SK-N-SH (cell line): ENCODE results near the gene SLX4IP. TPM values are rescaled to one million over a fixed set of nuclear protein-coding genes. Genes with fewer than 3 reads are reported as not detected.

ENCODE experiments used
- CTCF ChIA-PET: fragments of 300-600, 350-600 bp; formaldehyde crosslinking; extraction: SDS; loops from one replicate; lab custom pipeline; 2021; lab: Yijun Ruan, JAX
- POLR2A ChIA-PET: fragments of 350-600 bp; sonication (Branson Sonifier 250); formaldehyde crosslinking; extraction: SDS; loops from one replicate; lab custom pipeline; 2020; ENCODE audit warnings: antibody characterized with exemption, inconsistent platforms; lab: Yijun Ruan, JAX
- DNase-seq: peaks from one replicate; pipeline ENCODE4 v3.0.0; 2012
- H2AFZ ChIP-seq: fragments of 200-600 bp; sonication (generic); 2 replicates; pipeline ENCODE4 v1.8.1; 2016; ENCODE audit warnings: antibody characterized with exemption, mild to moderate bottlenecking, low read depth
- H3F3A ChIP-seq: fragments of 200-600 bp; sonication (generic); replicated peaks from 2 replicates; pipeline ENCODE3; 2016; ENCODE audit warnings: antibody characterized with exemption, mild to moderate bottlenecking; ENCODE audit not compliant: insufficient read depth
- H3K27ac ChIP-seq, 2 experiments: fragments of 200-500 bp in 1 of 2; fragments of 200-600 bp in 1 of 2; sonication (Bioruptor generic) in 1 of 2; sonication (generic), shearing (Covaris generic) in 1 of 2; 2 replicates each; pipeline versions ENCODE4 v1.5.1 to v1.6.1; 2014 to 2016; ENCODE audit warnings: low read depth in 2 of 2, inconsistent platforms in 1 of 2, low read length in 1 of 2, mild to moderate bottlenecking in 1 of 2, mixed read lengths in 1 of 2
- H3K27me3 ChIP-seq: fragments of 200-600 bp; sonication (generic), shearing (Covaris generic); 2 replicates; pipeline ENCODE4 v1.6.1; 2016; ENCODE audit warnings: mixed run types; ENCODE audit not compliant: insufficient read depth
- H3K36me3 ChIP-seq, 2 experiments: fragments of 200-500 bp in 1 of 2; fragments of 200-600 bp in 1 of 2; sonication (Bioruptor generic) in 1 of 2; sonication (generic) in 1 of 2; replicated peaks in 1 of 2; 2 replicates each; pipeline versions ENCODE3 to v1.5.1; 2014 to 2016; ENCODE audit warnings: low read length in 1 of 2, mild to moderate bottlenecking in 1 of 2; ENCODE audit not compliant: insufficient read depth in 2 of 2, control insufficient read depth in 1 of 2
- H3K4me1 ChIP-seq, 2 experiments: fragments of 200-500 bp in 1 of 2; fragments of 200-600 bp in 1 of 2; sonication (Bioruptor generic) in 1 of 2; sonication (generic), shearing (Covaris generic) in 1 of 2; 2 replicates each; pipeline versions ENCODE4 v1.5.1 to v1.6.1; 2014 to 2016; ENCODE audit warnings: low read depth in 1 of 2, low read length in 1 of 2, mixed run types in 1 of 2; ENCODE audit not compliant: insufficient read depth in 2 of 2, control insufficient read depth in 1 of 2
- H3K4me2 ChIP-seq: fragments of 200-600 bp; sonication (generic), shearing (Covaris generic); 2 replicates; pipeline ENCODE4 v1.6.1; 2017; ENCODE audit warnings: mixed run types
- H3K4me3 ChIP-seq, 2 experiments: fragments of 200-500 bp in 1 of 2; fragments of 200-600 bp in 1 of 2; sonication (Bioruptor generic) in 1 of 2; sonication (generic), shearing (Covaris generic) in 1 of 2; 2 replicates each; pipeline versions ENCODE4 v1.5.1 to v1.8.1; 2014 to 2016; ENCODE audit warnings: low read depth in 2 of 2, inconsistent platforms in 1 of 2, low read length in 1 of 2, mild to moderate bottlenecking in 1 of 2, mixed read lengths in 1 of 2, moderate library complexity in 1 of 2
- H3K79me2 ChIP-seq: fragments of 200-600 bp; sonication (generic); 2 replicates; pipeline ENCODE4 v1.8.1; 2017; ENCODE audit warnings: mild to moderate bottlenecking; ENCODE audit not compliant: insufficient read depth
- H3K9ac ChIP-seq: fragments of 200-600 bp; sonication (generic); 2 replicates; pipeline ENCODE4 v1.6.1; 2017; ENCODE audit warnings: mixed run types
- H3K9me2 ChIP-seq: fragments of 200-600 bp; sonication (generic); 2 replicates; pipeline ENCODE4 v1.6.1; 2017; ENCODE audit warnings: mixed run types
- H3K9me3 ChIP-seq: fragments of 200-600 bp; sonication (generic); 2 replicates; pipeline ENCODE4 v1.6.1; 2017; ENCODE audit warnings: mixed run types, mild to moderate bottlenecking, moderate library complexity
- H4K20me1 ChIP-seq: fragments of 200-600 bp; sonication (generic); 2 replicates; pipeline ENCODE4 v1.6.1; 2017; ENCODE audit warnings: mild to moderate bottlenecking, mixed run types; ENCODE audit not compliant: insufficient read depth
- CHD2 ChIP-seq: fragments of 150-350 bp; IDR thresholded peaks from 2 replicates; pipeline ENCODE4 v1.6.1; 2018; ENCODE audit warnings: low read length; ENCODE audit not compliant: partially characterized antibody
- EP300 ChIP-seq, 2 experiments: IDR thresholded peaks; 2 replicates each; pipeline versions ENCODE4 v1.4.0 to v1.6.1; 2012; ENCODE audit warnings: borderline replicate concordance in 1 of 2, low read depth in 1 of 2, low read length in 1 of 2
- EZH2phosphoT487 ChIP-seq: fragments of 200-600 bp; sonication (generic); IDR thresholded peaks from 2 replicates; pipeline ENCODE4 v1.6.1; 2017; ENCODE audit warnings: low read depth, mixed run types, mild to moderate bottlenecking, antibody characterized with exemption, moderate library complexity, borderline replicate concordance
- FOSL2 ChIP-seq: IDR thresholded peaks from 2 replicates; pipeline ENCODE4 v1.4.0; 2012; ENCODE audit warnings: low read depth, mild to moderate bottlenecking, moderate library complexity, borderline replicate concordance
- FOXM1 ChIP-seq: IDR thresholded peaks from 2 replicates; pipeline ENCODE4 v1.4.0; 2012; ENCODE audit warnings: low read depth, mild to moderate bottlenecking
- MEF2A ChIP-seq: IDR thresholded peaks from 2 replicates; pipeline ENCODE4 v1.4.0; 2012; ENCODE audit warnings: low read depth, borderline replicate concordance
- MXI1 ChIP-seq: IDR thresholded peaks from 2 replicates; pipeline ENCODE4 v1.6.1; 2012; ENCODE audit warnings: mild to moderate bottlenecking, low read depth, low read length, improper control_type of control experiment
- NFIC ChIP-seq: IDR thresholded peaks from 2 replicates; pipeline ENCODE4 v1.4.0; 2012; ENCODE audit warnings: borderline replicate concordance
- RAD21 ChIP-seq: IDR thresholded peaks from 2 replicates; pipeline ENCODE4 v1.6.1; 2012; ENCODE audit warnings: mild to moderate bottlenecking, low read length
- RCOR1 ChIP-seq: fragments of 150-350 bp; IDR thresholded peaks from 2 replicates; pipeline ENCODE4 v1.6.1; 2017; ENCODE audit warnings: antibody characterized with exemption, low read length
- RXRA ChIP-seq: IDR thresholded peaks from 2 replicates; pipeline ENCODE4 v1.4.0; 2012; ENCODE audit warnings: low read depth, mild to moderate bottlenecking, borderline replicate concordance
- SMC3 ChIP-seq: IDR thresholded peaks from 2 replicates; pipeline ENCODE4 v1.6.1; 2012; ENCODE audit warnings: low read depth, low read length, improper control_type of control experiment
- TAF1 ChIP-seq: IDR thresholded peaks from 2 replicates; pipeline ENCODE4 v1.6.1; 2012; ENCODE audit warnings: low read depth, mild to moderate bottlenecking, low read length, moderate library complexity, borderline replicate concordance
- TCF12 ChIP-seq: IDR thresholded peaks from 2 replicates; pipeline ENCODE4 v1.4.0; 2012
- TEAD4 ChIP-seq: IDR thresholded peaks from 2 replicates; pipeline ENCODE4 v1.4.0; 2012; ENCODE audit warnings: mild to moderate bottlenecking, borderline replicate concordance; ENCODE audit not compliant: insufficient read depth
- YY1 ChIP-seq: IDR thresholded peaks from 2 replicates; pipeline ENCODE4 v1.4.0; 2012; ENCODE audit warnings: low read depth, mild to moderate bottlenecking
- WGBS: methylation state at CpG from one replicate; pipeline ENCODE4 v1.1.6; 2017; ENCODE audit warnings: low lambda C conversion rate; 5-methylcytosine and 5-hydroxymethylcytosine counted together
- polyA plus RNA-seq, 3 experiments: library from polyadenylated mRNA; depleted of rRNA; stranded (reverse); fragments of >200 nt; gene quantifications; 2 replicates each; pipeline ENCODE4 v1.2.3, GENCODE V29; 2012
- TF ChIP-seq, protein P1 (sequence below): IDR thresholded peaks from 2 replicates; pipeline ENCODE4 v1.6.1; 2012; ENCODE audit warnings: mild to moderate bottlenecking, low read depth, low read length, moderate library complexity

SLX4IP gene
- polyA plus RNA-seq, 1 of the 3 experiments (the other 2 are of a cell fraction): 1.3 TPM

- no peak overlapping the region for H2AFZ ChIP-seq
- 67% methylated on average over 1 of the region's 1 CpG for WGBS
- H3K9ac ChIP-seq: no peak overlapping the region
- POLR2A ChIA-PET: no interaction called here
- H3K4me3 ChIP-seq: no peak overlapping the region
- H3K79me2 ChIP-seq: peaks cover 6% of the 10 kb centered on the region
- H3K36me3 ChIP-seq: no peaks in the 10 kb centered on the region
- H3F3A ChIP-seq: no peaks in the 10 kb centered on the region
- H3K27ac ChIP-seq: no peak overlapping the region
- H3K4me2 ChIP-seq: no peak overlapping the region
- H3K9me2 ChIP-seq: no peaks in the 10 kb centered on the region
- H3K9me3 ChIP-seq: no peaks in the 10 kb centered on the region
- no peaks in the 10 kb centered on the region for H3K27me3 ChIP-seq
- no peak for TF ChIP-seq FOXM1
- TF ChIP-seq YY1: no peak
- TF ChIP-seq SMC3: no peak
- TF ChIP-seq CHD2: no peak
- TF ChIP-seq, protein P1, sequence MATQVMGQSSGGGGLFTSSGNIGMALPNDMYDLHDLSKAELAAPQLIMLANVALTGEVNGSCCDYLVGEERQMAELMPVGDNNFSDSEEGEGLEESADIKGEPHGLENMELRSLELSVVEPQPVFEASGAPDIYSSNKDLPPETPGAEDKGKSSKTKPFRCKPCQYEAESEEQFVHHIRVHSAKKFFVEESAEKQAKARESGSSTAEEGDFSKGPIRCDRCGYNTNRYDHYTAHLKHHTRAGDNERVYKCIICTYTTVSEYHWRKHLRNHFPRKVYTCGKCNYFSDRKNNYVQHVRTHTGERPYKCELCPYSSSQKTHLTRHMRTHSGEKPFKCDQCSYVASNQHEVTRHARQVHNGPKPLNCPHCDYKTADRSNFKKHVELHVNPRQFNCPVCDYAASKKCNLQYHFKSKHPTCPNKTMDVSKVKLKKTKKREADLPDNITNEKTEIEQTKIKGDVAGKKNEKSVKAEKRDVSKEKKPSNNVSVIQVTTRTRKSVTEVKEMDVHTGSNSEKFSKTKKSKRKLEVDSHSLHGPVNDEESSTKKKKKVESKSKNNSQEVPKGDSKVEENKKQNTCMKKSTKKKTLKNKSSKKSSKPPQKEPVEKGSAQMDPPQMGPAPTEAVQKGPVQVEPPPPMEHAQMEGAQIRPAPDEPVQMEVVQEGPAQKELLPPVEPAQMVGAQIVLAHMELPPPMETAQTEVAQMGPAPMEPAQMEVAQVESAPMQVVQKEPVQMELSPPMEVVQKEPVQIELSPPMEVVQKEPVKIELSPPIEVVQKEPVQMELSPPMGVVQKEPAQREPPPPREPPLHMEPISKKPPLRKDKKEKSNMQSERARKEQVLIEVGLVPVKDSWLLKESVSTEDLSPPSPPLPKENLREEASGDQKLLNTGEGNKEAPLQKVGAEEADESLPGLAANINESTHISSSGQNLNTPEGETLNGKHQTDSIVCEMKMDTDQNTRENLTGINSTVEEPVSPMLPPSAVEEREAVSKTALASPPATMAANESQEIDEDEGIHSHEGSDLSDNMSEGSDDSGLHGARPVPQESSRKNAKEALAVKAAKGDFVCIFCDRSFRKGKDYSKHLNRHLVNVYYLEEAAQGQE: no peak
- TF ChIP-seq RAD21: no peak
- no peak for TF ChIP-seq TEAD4
- TF ChIP-seq NFIC: no peak
- no peak for TF ChIP-seq EP300 (IDR thresholded peaks at IDR 0.05; ENCODE audit: borderline replicate concordance in 1 of 2, low read depth in 1 of 2, low read length in 1 of 2)
- TF ChIP-seq RXRA: no peak
- TF ChIP-seq EZH2phosphoT487: no peak
- TF ChIP-seq RCOR1: no peak
- TF ChIP-seq TAF1: no peak
- H4K20me1 ChIP-seq: no peaks in the 10 kb centered on the region
- CTCF ChIA-PET: interaction anchor here (0.6 to 0.9 kb wide), 3 partner anchors 38 to 1145 kb away, joined by 3 read pairs; no protein-coding TSS in a partner anchor
- no peak for DNase-seq
- H3K4me1 ChIP-seq: peaks cover 4% of the 10 kb centered on the region in 2 experiments; a peak in 3 of 4 replicates
Observed at GRCh38 chr20:10498200-10498599, 63.1 kb downstream of the SLX4IP start.

DNA sequence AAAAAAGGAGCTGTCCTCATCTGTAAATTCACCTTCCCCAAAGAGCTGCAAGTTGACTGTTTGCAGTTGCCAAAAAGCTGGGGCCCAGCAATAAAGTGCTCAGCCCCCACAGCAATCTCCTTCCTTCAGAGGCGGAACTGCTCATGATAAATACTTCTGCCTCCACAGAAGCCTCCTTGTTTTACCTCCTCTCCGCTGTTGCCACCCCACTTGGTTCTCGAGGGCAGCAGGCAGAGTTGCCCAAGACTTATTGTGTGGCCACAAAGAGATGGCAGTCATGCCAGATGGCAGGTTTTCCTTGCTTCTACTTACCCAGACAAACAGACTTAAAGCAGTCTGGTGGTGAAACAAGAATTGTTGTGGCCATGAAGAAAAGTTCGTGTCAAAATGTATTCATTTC is 66.3 kb downstream of the SLX4IP start:
- Histone ChIP-seq H3K9ac (no peak overlapping the region), H3K4me1 (peaks cover 9 to 10% of the 10 kb centered on the region in 2 experiments; a peak in 3 of 4 replicates), H3K4me2 (no peak overlapping the region), H3K79me2 (peaks cover 6% of the 10 kb centered on the region; the same call in 1 of the 2 replicates), H3K27ac (no peak overlapping the region), H3K27me3 (no peaks in the 10 kb centered on the region), H3K9me2 (no peaks in the 10 kb centered on the region), H3F3A (no peaks in the 10 kb centered on the region), H3K4me3 (no peak overlapping the region), H3K9me3 (no peaks in the 10 kb centered on the region), H2AFZ (no peak overlapping the region), H3K36me3 (no peaks in the 10 kb centered on the region), H4K20me1 (no peaks in the 10 kb centered on the region)
- TF ChIP-seq TEAD4 (no peak), NFIC (no peak), TCF12 (no peak), MEF2A (no peak), RCOR1 (no peak), MXI1 (no peak), RXRA (no peak), SMC3 (no peak), RAD21 (no peak), FOSL2 (no peak), FOXM1 (no peak)
- TF ChIP-seq, protein P1: no peak
- 79% methylated on average over 4 of the region's 4 CpGs for WGBS
- POLR2A ChIA-PET: no interaction called here
- no peak for DNase-seq
- CTCF ChIA-PET: no interaction called here
